SU-DHL-6 (cell line): ENCODE data around the gene CAP2.

Source experiments
- EZH2phosphoT487 ChIP-seq: fragments of 200-600 bp; sonication (generic), shearing (Covaris generic); conservative IDR thresholded peaks from 2 replicates; pipeline ENCODE4 v1.6.1; 2018; ENCODE audit warnings: mild to moderate bottlenecking, antibody characterized with exemption, low read length, moderate library complexity, mixed read lengths
- TF ChIP-seq, protein P1 (sequence below): fragments of 200-600 bp; sonication (generic); IDR thresholded peaks from one replicate; pipeline ENCODE4 v1.5.1; 2017; ENCODE audit warnings: antibody characterized with exemption, mild to moderate bottlenecking, low read length, moderate library complexity; ENCODE audit not compliant: insufficient read depth, poor library complexity, severe bottlenecking

DNA sequence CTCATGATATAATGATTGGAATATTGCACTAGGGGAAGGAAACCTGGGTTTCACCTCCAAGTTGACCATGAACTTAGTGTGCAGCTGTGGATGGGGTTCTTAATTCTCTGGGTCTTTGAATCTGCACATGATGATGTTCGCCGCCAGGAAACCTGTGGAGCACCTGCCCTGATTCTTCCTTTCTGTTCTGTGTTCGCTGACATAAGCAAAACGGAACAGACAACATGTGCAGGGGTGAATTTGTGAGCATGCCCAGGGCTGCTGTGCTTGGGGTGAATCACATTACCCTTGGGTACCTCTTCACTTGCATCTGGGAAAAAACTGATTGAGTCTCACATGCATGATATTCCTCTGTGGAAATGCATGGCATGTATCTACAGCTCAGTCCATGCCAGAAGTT is 48.8 kb downstream of the CAP2 start:
- TF ChIP-seq, protein P1, sequence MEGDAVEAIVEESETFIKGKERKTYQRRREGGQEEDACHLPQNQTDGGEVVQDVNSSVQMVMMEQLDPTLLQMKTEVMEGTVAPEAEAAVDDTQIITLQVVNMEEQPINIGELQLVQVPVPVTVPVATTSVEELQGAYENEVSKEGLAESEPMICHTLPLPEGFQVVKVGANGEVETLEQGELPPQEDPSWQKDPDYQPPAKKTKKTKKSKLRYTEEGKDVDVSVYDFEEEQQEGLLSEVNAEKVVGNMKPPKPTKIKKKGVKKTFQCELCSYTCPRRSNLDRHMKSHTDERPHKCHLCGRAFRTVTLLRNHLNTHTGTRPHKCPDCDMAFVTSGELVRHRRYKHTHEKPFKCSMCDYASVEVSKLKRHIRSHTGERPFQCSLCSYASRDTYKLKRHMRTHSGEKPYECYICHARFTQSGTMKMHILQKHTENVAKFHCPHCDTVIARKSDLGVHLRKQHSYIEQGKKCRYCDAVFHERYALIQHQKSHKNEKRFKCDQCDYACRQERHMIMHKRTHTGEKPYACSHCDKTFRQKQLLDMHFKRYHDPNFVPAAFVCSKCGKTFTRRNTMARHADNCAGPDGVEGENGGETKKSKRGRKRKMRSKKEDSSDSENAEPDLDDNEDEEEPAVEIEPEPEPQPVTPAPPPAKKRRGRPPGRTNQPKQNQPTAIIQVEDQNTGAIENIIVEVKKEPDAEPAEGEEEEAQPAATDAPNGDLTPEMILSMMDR, result no peak
- no peak for TF ChIP-seq EZH2phosphoT487
